ENCODE measurements around the gene EFNA5. TPM values are rescaled to one million over a fixed set of nuclear protein-coding genes. Genes with fewer than 3 reads are reported as not detected.
"Not testable (repeated sequence)": the region's sequence is repeated elsewhere in the genome, so short reads cannot be mapped to it uniquely, and the experiment has no call there.

Gene EFNA5
- total RNA-seq, 1 experiment from 2014 or later: 12.0 TPM

DNA sequence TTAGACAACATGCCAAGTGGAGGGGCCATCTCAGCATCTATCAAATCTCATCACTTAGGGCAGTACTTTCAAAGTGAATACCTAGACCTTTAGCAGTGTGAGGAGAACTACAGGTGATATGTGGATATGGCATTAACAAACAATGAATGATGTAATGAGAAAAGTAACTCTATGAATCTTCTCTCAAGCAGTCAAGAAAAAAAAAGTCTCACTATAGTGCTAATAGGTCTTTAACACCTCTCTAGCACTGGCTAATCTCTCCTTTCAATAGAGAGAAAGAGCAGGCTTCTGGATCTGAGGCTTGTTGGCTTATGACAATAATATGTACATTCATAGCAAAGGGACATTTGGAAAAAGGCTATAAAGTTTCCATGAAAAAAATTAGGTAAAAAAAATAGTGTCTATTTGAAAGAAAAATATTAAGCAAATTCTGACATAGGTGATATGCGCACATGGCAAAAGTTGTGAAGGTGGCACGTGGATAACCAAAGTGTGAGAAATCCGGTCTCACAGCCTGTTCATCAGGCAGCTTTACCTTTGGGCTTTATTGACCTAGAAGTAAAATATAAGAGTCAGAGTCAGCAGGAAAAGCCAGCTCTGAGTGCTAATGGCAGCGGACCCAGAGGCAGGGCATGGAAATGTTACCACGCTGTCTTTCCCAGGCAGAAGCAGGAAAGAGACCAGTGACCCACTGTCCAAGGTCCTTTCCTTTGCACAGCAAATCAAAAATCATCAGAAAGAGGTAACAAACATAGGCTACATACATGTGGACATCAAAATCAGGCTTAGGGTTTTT is 203.4 kb downstream of the EFNA5 start:
- in situ Hi-C loops (cut with HindIII; ENCODE audit: low pct_unique_long_range_greater_than_20kb, low sequenced_read_pairs): no loop called here
- no peak for DNase-seq (ENCODE audit: low read depth)

DNA sequence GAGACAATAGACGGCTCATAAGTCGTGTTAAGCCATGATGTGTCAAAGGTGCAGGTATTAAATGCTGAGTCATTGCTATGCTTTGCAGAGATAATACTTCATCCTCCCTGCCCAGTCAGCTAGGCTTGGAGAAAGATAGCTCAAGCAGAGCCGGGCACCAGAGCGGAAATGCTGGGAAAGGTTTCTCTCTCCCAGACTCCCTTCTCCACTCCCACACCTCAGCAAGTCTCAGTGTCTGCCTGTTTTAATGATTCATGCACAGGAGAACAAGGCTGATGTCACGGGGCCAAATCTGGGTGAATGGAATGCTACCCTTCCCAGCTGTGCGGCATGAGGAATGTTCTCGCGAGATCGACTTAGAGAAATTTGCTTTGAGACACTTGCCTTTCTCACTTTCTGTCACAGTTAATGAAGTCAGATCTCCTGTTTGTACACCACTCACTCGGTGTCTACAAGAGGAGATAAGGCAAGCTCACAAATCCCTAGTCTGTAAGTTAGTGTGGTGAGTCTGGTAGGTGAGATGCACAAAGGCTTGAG is 204.4 kb downstream of the EFNA5 start:
- DNase-seq (ENCODE audit: low read depth): peak; percentile 99
- in situ Hi-C loops (cut with HindIII; ENCODE audit: low pct_unique_long_range_greater_than_20kb, low sequenced_read_pairs): no loop called here

DNA sequence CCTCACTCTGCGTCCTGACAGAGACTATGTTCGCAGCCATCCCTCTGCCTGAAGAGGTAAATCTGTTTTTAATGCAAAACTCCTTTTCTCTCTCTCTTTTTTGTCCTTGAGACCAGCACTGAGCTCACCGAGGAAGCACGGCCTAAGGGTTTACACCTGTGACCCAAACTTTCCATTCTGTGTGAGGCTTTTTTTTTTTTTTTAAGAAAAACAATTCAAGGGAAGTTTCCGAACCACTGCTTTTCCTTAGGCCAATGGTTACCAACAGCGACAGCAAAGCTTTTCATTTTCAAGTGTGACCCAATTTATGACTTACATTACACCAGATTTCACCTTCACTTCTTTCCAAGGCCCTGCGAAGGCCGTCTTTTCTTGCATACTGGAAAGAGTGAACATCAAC is 205.9 kb downstream of the EFNA5 start:
- no peak for DNase-seq (ENCODE audit: low read depth)
- in situ Hi-C loops (cut with HindIII; ENCODE audit: low pct_unique_long_range_greater_than_20kb, low sequenced_read_pairs): no loop called here

DNA sequence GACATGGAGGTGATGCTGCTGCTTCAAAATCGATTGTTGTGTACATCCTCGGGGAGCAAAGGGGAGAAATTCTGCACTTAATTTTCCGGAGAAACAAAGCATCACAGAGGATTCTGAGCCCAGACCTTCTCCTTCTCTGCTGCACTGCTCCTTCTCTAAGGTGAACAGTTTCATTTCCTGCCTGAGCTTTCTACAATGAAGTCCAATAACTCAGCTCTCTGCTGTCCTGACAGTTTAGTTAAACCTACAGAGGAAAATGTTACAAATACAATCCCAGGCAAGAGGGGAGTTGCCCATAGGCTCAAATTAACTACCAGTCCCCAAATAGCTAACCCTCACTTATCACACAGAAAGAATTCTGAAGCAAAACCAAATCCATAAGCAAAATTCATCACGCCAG is 206.3 kb downstream of the EFNA5 start:
- in situ Hi-C loops (cut with HindIII; ENCODE audit: low pct_unique_long_range_greater_than_20kb, low sequenced_read_pairs): no loop called here
- no peak for DNase-seq (ENCODE audit: low read depth)

DNA sequence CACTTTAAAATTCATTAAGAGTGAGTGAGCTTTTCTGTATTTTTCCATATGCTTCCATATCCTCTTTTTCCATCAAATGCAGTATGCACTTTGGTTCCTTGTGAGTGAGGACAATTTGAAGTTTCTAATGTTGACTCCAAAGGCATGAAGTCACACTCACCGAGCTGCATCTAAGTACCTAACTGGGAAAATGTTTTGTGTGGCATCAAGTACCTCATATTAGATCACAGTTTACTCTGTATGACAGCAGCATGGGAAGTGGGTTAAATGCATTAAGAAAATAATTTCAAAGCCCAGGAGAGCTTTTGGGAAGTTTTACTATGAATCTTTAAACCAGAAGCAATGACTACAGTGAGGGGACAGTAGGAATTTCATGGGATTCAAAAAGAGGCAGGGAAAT is 207.0 kb downstream of the EFNA5 start:
- DNase-seq (ENCODE audit: low read depth): no peak
- in situ Hi-C loops (cut with HindIII; ENCODE audit: low pct_unique_long_range_greater_than_20kb, low sequenced_read_pairs): no loop called here

DNA sequence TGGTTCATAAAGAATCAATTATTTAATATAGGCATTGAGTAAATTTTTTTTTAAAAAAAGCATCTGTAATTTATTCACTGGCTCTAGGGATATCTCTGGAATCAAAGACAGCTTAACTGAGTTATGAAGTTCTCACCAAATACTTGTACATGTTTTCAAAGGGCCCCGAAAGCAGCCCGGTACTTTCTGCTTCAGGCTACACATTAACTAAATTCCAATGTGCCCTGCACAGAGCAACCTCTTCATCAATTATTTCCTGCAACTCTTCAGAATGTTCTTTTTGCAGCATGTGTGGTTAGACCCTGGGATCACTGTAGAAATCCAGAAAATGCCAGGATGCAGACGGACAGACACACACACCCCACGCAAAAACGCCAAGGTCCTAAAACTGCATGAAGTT is 209.0 kb downstream of the EFNA5 start:
- peak; percentile 47 for DNase-seq (ENCODE audit: low read depth)
- in situ Hi-C loops (cut with HindIII; ENCODE audit: low pct_unique_long_range_greater_than_20kb, low sequenced_read_pairs): no loop called here

DNA sequence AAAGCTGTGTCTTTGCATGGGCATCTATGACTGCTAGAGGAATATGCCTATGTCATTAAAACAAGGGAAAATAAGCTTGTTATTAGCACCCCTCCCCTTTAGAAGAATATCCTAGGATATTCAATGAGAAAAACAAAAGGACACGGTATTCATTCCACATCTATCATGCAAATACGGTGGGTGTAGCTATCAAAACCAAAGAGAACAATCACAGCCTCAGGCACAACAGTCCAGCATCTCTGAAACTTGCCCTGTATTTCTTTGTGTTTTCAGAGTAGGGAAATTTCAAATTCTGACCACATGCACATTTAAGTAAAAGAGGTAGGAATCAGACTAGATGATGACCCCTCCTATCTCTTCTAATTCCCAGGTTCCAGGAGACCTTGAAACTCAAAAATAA is 209.9 kb downstream of the EFNA5 start:
- no peak for DNase-seq (ENCODE audit: low read depth)
- in situ Hi-C loops (cut with HindIII; ENCODE audit: low pct_unique_long_range_greater_than_20kb, low sequenced_read_pairs): no loop called here

DNA sequence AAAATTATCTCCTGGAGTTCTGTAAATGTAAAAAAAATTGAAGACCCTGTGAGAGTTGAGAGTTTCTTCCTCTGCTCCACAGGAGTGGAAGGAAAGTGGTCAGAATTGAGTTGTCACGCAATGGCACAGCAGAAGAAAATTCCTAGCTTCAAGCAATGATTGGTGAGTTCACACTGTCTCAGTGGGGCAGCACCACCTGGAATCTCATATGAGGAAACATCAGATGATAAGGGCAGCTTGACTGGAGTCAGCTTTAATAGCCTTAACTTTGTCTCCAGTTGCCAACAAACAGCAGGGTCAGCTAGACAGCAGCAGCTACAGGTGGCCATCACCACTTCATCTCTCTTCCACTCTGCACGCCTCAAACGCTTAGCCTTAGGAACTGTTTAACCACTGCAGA is 211.1 kb downstream of the EFNA5 start:
- DNase-seq (ENCODE audit: low read depth): no peak
- in situ Hi-C loops (cut with HindIII; ENCODE audit: low pct_unique_long_range_greater_than_20kb, low sequenced_read_pairs): no loop called here

DNA sequence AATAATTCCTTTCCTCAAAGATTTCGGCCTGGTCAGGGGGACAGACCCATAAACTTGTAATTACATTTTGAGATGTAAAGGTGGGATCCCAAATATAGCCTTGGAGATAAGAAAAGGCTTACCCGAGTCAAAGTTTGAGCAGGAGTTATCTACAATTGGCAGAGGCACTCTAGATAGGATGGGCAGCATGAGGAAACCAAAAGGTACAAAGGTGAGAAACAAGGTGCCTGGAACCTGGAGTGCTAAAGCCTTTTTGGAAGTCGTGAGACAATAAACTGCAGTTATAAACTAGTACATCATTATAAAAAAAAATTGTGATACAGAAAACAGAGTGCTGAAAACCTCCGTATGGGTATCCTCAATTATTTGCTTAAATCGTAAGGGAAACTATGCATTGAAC is 212.4 kb downstream of the EFNA5 start:
- in situ Hi-C loops (cut with HindIII; ENCODE audit: low pct_unique_long_range_greater_than_20kb, low sequenced_read_pairs): no loop called here
- DNase-seq (ENCODE audit: low read depth): no peak

DNA sequence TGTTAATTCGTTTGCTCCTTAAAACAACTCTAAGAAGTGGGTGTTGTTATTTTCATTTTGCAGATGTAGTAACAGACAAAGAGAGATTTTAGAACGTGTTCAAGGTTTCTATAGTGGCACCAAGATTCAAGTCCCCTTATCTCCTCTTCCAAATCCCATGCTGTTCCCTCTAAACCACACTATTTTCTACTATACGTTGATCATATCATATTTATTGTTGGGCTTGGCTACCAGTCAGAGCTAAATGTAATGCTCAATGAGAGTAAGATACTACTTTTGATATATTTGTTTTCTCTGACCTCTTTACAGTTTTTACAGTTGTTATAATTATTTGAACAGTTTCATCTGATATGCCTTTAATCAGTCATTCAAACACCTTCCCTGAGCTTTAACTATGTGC is 212.9 kb downstream of the EFNA5 start:
- in situ Hi-C loops (cut with HindIII; ENCODE audit: low pct_unique_long_range_greater_than_20kb, low sequenced_read_pairs): no loop called here
- DNase-seq (ENCODE audit: low read depth): no peak

DNA sequence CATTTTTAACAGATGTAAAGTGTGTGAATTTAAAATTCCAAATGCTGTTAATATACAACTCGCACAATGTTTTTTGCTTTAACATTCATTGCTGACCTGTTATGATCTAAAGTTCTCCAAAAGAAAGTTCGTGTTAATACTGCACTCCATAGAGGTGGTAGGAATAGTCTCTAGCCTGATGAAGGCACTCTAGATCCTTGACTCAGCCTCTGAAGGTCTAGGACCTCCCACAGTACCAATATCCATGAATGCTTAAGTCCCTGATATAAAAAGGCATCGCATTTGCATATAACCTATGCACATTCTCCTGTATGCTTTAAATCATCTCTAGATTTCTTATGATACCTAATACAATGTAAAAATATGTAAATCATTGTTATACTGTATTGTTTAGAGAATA is 213.6 kb downstream of the EFNA5 start:
- no peak for DNase-seq (ENCODE audit: low read depth)
- in situ Hi-C loops (cut with HindIII; ENCODE audit: low pct_unique_long_range_greater_than_20kb, low sequenced_read_pairs): no loop called here

DNA sequence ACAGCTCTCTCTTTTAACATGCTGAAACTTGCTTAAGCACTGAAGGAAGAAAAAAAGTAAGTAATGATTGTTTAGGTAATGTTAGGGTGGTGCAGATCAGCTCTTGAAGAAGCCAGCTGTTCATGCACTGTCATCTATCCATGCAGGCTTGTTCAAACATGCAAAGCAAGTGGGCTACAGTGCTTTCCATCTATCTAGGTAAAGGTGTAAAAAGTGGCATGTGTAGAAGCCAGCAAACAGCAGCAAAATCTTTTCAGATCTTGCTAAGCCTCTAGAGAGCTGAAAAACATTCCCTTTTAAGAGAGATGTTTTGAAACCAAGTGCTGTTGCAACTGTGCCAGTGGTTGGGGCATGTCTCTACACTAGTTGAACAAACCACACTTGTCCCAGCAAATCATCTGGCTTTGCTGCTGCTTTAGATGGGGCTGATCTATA is 214.4 kb downstream of the EFNA5 start:
- no peak for DNase-seq (ENCODE audit: low read depth)
- in situ Hi-C loops (cut with HindIII; ENCODE audit: low pct_unique_long_range_greater_than_20kb, low sequenced_read_pairs): no loop called here

DNA sequence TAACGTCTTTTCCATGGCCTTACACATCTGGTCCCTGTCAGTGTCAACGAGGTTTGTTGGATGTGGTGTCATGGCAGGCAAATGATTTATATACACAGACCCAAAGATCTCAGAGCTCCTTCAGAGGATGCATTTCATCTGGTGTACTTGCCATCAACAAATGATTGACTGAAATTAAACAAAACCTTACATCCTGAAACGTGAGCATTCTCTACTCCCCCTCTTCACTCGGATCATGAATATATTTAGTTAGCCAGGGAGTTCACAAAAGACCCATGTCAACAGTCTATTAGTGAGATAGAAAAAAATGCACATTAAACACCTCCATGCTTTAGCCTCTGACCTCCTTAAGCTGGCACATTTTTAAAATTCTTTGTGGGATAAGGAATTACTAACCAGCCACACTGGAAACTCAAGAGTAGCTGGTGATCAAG is 215.6 kb downstream of the EFNA5 start:
- peak; percentile 89 for DNase-seq (ENCODE audit: low read depth)
- in situ Hi-C loops (cut with HindIII; ENCODE audit: low pct_unique_long_range_greater_than_20kb, low sequenced_read_pairs): no loop called here

DNA sequence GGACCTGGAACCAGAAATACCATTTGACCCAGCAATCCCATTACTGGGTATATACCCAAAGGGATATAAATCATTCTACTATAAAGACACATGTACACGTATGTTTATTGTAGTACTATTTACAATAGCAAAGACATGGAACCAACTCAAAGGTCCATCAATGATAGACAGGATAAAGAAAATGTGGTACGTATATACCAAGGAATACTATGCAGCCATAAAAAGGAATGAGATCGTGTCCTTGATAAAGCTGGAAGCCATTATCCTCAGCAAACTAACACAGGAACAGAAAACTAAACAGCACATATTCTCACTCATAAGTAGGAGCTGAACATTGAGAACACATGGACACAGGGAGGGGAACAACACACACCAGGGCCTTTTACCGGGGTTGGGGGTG is 218.9 kb downstream of the EFNA5 start:
- in situ Hi-C loops (cut with HindIII; ENCODE audit: low pct_unique_long_range_greater_than_20kb, low sequenced_read_pairs); DNase-seq (ENCODE audit: low read depth): not testable (repeated sequence)

DNA sequence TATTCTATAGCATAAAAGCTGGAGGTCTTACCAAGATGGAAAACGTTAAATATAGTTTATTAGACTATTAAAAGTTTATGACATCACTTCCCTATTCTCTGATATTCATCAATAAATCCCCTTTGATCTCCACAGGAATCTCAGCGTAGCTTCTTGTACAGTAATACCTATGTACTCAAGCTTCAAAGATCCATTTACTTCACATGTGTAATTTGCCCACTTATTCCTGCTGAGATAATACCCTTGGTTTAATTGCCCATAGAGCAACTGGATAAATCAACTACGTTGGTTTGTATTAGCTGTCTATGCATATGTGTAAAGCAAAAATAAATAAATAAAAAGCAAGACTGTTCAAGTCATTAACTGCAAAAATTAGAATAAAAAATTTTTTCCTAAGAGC is 219.7 kb downstream of the EFNA5 start:
- in situ Hi-C loops (cut with HindIII; ENCODE audit: low pct_unique_long_range_greater_than_20kb, low sequenced_read_pairs): no loop called here
- no peak for DNase-seq (ENCODE audit: low read depth)

DNA sequence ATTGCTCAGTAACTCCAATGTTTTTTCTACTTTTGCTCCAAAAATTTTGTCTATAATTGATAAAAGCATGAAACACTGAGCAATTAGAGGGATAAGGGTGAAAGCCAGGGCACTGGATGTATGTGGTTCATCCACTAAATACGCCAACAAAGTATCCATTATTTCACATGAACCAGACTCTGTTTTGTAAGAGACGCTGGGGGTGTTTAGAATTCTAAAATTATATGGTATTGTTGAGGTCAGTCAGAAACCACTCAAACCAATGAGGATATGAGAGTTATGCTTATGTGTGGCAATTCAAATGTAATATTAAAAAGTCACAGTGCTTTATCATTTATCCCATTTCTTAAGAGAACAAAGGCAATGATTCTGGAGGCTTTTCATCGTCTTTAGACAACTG is 220.2 kb downstream of the EFNA5 start:
- no peak for DNase-seq (ENCODE audit: low read depth)
- in situ Hi-C loops (cut with HindIII; ENCODE audit: low pct_unique_long_range_greater_than_20kb, low sequenced_read_pairs): no loop called here

DNA sequence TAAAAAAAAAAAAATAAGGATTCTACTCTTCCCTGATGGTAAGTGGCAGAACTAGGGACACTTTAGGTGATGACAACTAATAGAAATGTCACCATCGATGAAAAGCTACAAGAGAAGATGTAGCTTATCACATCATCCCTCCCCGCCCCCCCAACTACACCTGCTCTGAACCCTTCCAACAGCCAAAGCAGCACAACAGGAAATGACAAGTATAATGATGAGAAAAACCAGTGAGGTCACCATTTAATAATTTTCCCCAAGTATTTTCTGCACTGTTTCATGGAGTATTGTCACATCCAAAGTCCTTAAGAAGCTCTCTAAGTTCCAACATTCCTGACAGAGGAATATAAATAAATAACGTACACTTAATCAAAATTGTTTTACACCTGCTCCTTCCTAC is 221.4 kb downstream of the EFNA5 start:
- no peak for DNase-seq (ENCODE audit: low read depth)
- in situ Hi-C loops (cut with HindIII; ENCODE audit: low pct_unique_long_range_greater_than_20kb, low sequenced_read_pairs): no loop called here

DNA sequence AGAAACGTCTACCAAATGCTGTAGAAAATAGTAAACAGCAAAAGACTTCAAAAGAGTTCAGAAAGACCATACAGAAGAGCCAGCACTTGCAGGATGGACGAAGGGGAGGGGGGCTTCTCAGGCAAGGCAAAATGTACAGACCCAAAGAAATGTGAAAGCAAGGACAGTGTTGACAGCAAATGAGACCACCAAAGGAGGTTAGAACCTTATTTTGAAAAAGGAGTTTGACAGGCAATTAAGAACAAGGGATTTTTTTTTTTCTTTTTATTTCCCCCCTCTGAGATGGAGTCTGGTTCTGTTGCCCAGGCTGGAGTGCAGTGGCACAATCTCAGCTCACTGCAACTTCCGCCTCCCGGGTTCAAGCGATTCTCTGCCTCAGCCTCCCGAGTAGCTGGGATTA is 223.2 kb downstream of the EFNA5 start:
- no peak for DNase-seq (ENCODE audit: low read depth)
- in situ Hi-C loops (cut with HindIII; ENCODE audit: low pct_unique_long_range_greater_than_20kb, low sequenced_read_pairs): no loop called here

DNA sequence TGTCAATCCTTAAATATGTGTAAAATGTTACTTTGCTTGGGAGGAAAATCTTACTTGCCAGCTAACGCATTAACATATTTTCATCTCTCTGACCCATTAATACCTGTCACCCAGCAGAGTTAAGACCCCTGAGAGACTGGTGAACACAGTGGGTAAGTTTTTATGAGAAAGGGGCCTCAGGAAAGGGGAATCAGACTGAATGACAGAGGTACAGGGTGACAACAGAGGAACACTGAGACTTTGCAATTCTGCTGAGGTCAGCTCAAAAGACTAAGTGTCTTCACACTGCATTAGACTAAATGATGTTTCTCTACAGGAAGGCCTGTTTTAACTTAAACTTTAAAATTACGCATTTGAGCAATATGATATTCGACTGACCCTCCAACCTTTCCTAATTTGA is 223.8 kb downstream of the EFNA5 start:
- in situ Hi-C loops (cut with HindIII; ENCODE audit: low pct_unique_long_range_greater_than_20kb, low sequenced_read_pairs): no loop called here
- DNase-seq (ENCODE audit: low read depth): no peak

DNA sequence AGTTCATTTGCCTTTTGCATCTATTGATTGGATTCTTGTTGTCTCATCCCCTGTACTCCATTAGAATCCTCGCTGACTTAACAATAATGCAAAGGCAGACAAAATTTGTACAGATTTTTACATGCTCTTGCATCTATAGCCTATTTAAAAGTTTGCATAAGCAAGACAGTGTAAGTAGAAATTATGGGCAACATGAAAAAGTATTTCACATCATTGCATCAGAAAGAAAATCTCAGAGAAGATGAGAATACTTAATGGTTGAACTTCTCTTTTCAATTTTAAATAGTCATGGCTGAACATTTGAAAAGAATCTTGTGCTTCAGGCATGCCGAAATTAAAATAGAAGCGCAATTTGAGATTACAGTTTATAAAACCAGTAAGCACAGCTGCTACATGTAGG is 226.4 kb downstream of the EFNA5 start:
- no peak for DNase-seq (ENCODE audit: low read depth)
- in situ Hi-C loops (cut with HindIII; ENCODE audit: low pct_unique_long_range_greater_than_20kb, low sequenced_read_pairs): no loop called here
